GM08714 (cell line): Measurements from ENCODE around the gene CYSRT1.

Experiments
- H3K4me3 ChIP-seq: fragments of 200-500 bp; sonication (Bioruptor generic); 2 replicates; pipeline ENCODE4 v1.5.1; 2014; ENCODE audit warnings: mild to moderate bottlenecking, low read length, inconsistent platforms
- ZNF274 ChIP-seq: IDR thresholded peaks from 2 replicates; pipeline ENCODE4 v1.6.1; 2012; ENCODE audit warnings: mild to moderate bottlenecking, low read depth, low read length

CYSRT1 gene

GRCh38 chr9:137223078-137223970, 1.6 kb upstream of the CYSRT1 start:
- peak overlapping the region; percentile 94 for H3K4me3 ChIP-seq
- no peak for TF ChIP-seq ZNF274

- no peak for TF ChIP-seq ZNF274
- no peak overlapping the region for H3K4me3 ChIP-seq
Observed at GRCh38 chr9:137225699-137226331, 841 bp downstream of the CYSRT1 start.

DNA sequence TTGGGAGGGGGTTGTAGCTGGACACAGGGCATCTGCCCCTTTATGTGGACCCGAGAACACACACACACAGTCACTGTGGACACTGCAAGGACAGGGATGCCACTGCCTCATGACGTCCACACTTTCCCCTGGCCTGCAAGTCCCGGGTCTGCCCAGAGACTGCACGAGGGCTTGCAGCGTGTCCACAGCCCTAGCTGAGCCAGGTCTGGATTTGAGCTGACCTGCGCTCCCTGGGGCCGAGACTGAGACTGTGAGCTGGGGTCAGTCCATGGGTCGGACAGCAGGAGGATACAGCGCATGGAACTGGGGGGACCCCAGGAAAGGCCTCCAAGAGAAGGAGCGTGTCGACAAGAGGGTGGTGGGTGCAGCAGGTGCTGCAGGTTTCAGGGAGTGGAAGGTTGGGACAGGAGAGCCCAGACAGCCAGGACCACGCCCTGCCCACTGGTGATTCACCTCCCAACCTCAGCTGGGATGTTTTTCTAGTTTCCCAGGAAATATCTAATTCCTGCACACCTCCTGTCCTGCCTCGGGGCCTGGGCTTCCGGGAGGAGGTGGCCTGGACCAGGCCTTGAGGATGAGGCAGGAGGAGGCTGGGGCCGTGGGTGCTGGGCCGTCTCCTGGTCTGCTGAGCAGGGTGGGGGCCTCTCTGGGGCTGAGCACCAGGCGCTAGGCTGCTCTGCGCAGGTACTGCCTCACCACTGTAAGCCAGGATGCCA, 1.5 kb downstream of the CYSRT1 start:
- no peak for TF ChIP-seq ZNF274
- no peak overlapping the region for H3K4me3 ChIP-seq

- H3K4me3 ChIP-seq: no peak within 1 kb of the TSS
- no peak for TF ChIP-seq ZNF274
Observed at GRCh38 chr9:137227054-137227852, 2.3 kb downstream of the CYSRT1 start, which contains the start of gene RNF224. Gene RNF224, plus strand, starts transcription at chr9:137227502. Its CDS starts 834 bp downstream, at chr9:137228336.

- no peak overlapping the region for H3K4me3 ChIP-seq
- TF ChIP-seq ZNF274: no peak
Observed at GRCh38 chr9:137227853-137228505, 3.0 kb downstream of the CYSRT1 start.

- no peak for TF ChIP-seq ZNF274
- H3K4me3 ChIP-seq: no peak overlapping the region
Observed at GRCh38 chr9:137228506-137228967, 3.6 kb downstream of the CYSRT1 start.

GRCh38 chr9:137228968-137229896, 4.3 kb downstream of the CYSRT1 start:
- H3K4me3 ChIP-seq: no peak overlapping the region
- TF ChIP-seq ZNF274: no peak

- H3K4me3 ChIP-seq: no peak overlapping the region
- no peak for TF ChIP-seq ZNF274
Observed at GRCh38 chr9:137229903-137230704, 5.1 kb downstream of the CYSRT1 start.

DNA sequence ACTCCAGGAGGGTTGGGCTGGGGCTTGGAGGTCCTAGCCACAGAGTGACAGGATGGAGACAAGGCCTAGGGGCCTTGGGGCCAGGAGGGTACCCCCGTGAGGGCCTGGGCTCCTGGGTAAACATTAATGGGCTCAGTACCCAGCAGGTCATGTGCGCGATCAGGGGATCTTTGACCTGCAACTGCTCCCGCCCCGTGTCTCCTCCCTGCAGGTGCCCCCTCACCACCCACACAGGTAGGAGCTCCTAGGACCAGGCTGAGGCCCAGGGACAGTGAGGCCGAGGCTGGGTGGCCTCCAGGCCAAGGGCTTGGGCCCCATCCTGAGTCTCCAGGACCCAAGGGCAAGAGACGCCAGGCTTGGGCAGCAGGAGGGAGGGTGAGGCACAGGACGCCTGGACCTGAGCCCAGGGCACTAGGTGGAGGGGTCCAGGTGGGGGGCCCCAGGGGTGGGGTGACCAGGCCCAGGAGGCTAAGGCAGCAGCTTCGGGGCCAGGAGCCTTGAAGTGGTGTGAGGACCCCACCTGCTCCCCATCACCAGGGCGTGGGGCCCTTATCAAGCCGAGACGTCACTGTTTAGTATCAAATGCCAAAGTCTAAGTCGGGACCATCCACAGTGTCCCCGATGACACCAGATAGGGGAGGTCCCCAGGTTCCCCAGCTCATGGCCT, 5.9 kb downstream of the CYSRT1 start, which contains the start of gene SLC34A3:
Gene SLC34A3, plus strand, starts transcription at position 197 of the 667 bp plus-strand sequence. CDS start 802 bp downstream, outside the sequence.
- TF ChIP-seq ZNF274: no peak
- no peak within 1 kb of the TSS for H3K4me3 ChIP-seq

- H3K4me3 ChIP-seq: no peak overlapping the region
- no peak for TF ChIP-seq ZNF274
Observed at GRCh38 chr9:137231372-137232039, 6.5 kb downstream of the CYSRT1 start.

DNA sequence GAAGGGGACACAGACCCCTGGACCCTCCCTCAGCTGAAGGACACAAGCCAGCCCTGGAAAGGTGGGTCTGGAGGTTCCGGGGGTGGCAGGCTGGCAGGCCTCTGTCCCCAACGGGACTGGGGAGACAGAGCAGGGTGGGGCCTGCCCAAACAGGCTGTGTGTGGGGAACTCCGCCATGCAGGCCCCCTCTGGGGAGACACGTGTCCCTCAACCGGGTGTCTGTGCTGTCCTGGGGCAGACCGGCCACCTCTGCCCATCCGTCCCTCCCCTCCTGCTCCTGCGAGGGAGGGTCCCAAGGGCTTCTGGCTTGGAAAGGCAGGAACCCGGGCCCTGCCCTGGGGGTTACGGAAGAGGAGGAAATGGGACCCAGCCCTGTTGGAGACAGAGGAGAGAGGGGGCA, 7.1 kb downstream of the CYSRT1 start:
- TF ChIP-seq ZNF274: no peak

More for the DNA sequence above, 7.1 kb downstream of the CYSRT1 start:
- no peak overlapping the region for H3K4me3 ChIP-seq
